GM08714 (cell line): Measurements from ENCODE around the gene NCKAP5.

ENCODE experiments used
- H3K4me3 ChIP-seq: fragments of 200-500 bp; sonication (Bioruptor generic); 2 replicates; pipeline ENCODE4 v1.5.1; 2014; ENCODE audit warnings: mild to moderate bottlenecking, low read length, inconsistent platforms
- ZNF274 ChIP-seq: IDR thresholded peaks from 2 replicates; pipeline ENCODE4 v1.6.1; 2012; ENCODE audit warnings: mild to moderate bottlenecking, low read depth, low read length

Gene NCKAP5

GRCh38 chr2:133412694-133413093 lies 155.6 kb downstream of the NCKAP5 start:
- TF ChIP-seq ZNF274 = no peak
- H3K4me3 ChIP-seq = no peak overlapping the region

GRCh38 chr2:133411857-133412256 lies 156.4 kb downstream of the NCKAP5 start:
- no peak for TF ChIP-seq ZNF274
- H3K4me3 ChIP-seq = no peak overlapping the region

GRCh38 chr2:133411101-133411500 lies 157.2 kb downstream of the NCKAP5 start:
- TF ChIP-seq ZNF274 = no peak
- no peak overlapping the region for H3K4me3 ChIP-seq

GRCh38 chr2:133409581-133410285 lies 158.5 kb downstream of the NCKAP5 start:
- no peak overlapping the region for H3K4me3 ChIP-seq
- no peak for TF ChIP-seq ZNF274

GRCh38 chr2:133408671-133409070 lies 159.6 kb downstream of the NCKAP5 start:
- no peak overlapping the region for H3K4me3 ChIP-seq

GRCh38 chr2:133407341-133407740 lies 160.9 kb downstream of the NCKAP5 start:
- no peak overlapping the region for H3K4me3 ChIP-seq
- TF ChIP-seq ZNF274 = no peak

More at GRCh38 chr2:133408671-133409070, 159.6 kb downstream of the NCKAP5 start:
- TF ChIP-seq ZNF274 = no peak

GRCh38 chr2:133405252-133405651 lies 163.0 kb downstream of the NCKAP5 start:
- TF ChIP-seq ZNF274 = no peak

GRCh38 chr2:133400411-133400810 lies 167.9 kb downstream of the NCKAP5 start:
- no peak overlapping the region for H3K4me3 ChIP-seq
- TF ChIP-seq ZNF274 = no peak

More at GRCh38 chr2:133405252-133405651, 163.0 kb downstream of the NCKAP5 start:
- no peak overlapping the region for H3K4me3 ChIP-seq

- TF ChIP-seq ZNF274 = no peak
- no peak overlapping the region for H3K4me3 ChIP-seq
Observed at GRCh38 chr2:133393895-133394294, 174.4 kb downstream of the NCKAP5 start.

GRCh38 chr2:133390156-133390555 lies 178.1 kb downstream of the NCKAP5 start:
- TF ChIP-seq ZNF274 = no peak
- H3K4me3 ChIP-seq = no peak overlapping the region

GRCh38 chr2:133389569-133389968 lies 178.7 kb downstream of the NCKAP5 start:
- no peak overlapping the region for H3K4me3 ChIP-seq
- TF ChIP-seq ZNF274 = no peak

GRCh38 chr2:133382566-133382965 lies 185.7 kb downstream of the NCKAP5 start:
- no peak overlapping the region for H3K4me3 ChIP-seq
- no peak for TF ChIP-seq ZNF274

- TF ChIP-seq ZNF274 = no peak
Observed at GRCh38 chr2:133380991-133381390, 187.3 kb downstream of the NCKAP5 start.

GRCh38 chr2:133378928-133379549 lies 189.2 kb downstream of the NCKAP5 start:
- TF ChIP-seq ZNF274 = no peak
- no peak overlapping the region for H3K4me3 ChIP-seq

More at GRCh38 chr2:133380991-133381390, 187.3 kb downstream of the NCKAP5 start:
- no peak overlapping the region for H3K4me3 ChIP-seq

GRCh38 chr2:133378386-133378785 lies 189.9 kb downstream of the NCKAP5 start:
- TF ChIP-seq ZNF274 = no peak
- no peak overlapping the region for H3K4me3 ChIP-seq
